ENCODE data around the gene DTWD1. TPM values are rescaled to one million over a fixed set of nuclear protein-coding genes. Genes with fewer than 3 reads are reported as not detected.

Gene DTWD1
- total and polyA plus RNA-seq, 2 donors (not counting 1 experiment from before 2014, with no cell fraction given) = 7.4 to 27.1 TPM

- Histone ChIP-seq H3K9ac (ENCODE audit: low read length) (no peak overlapping the region), H3K79me2 (ENCODE audit: control insufficient read depth, insufficient read depth, low read length) (peaks cover 18% of the 10 kb centered on the region), H4K20me1 (ENCODE audit: control insufficient read depth, insufficient read depth, low read length, poor library complexity, severe bottlenecking) (no peaks in the 10 kb centered on the region), H2AFZ (ENCODE audit: insufficient read depth, low read depth, low read length, poor library complexity, severe bottlenecking) (no peak overlapping the region), H3K4me2 (replicated peaks; ENCODE audit: low read depth, low read length, poor library complexity, severe bottlenecking) (no peak overlapping the region), H3K9me3 (ENCODE audit: control extremely low read depth in 1 of 3, control insufficient read depth in 2 of 3, insufficient read depth in 1 of 3, low read length in 2 of 3) (peaks cover 0 to 8% (median 5%) of the 10 kb centered on the region in 3 donors), H3K27me3 (replicated peaks in 1 of 4; ENCODE audit: control extremely low read depth in 1 of 4, control insufficient read depth in 3 of 4, insufficient read depth in 4 of 4, low read length in 3 of 4) (no peaks in the 10 kb centered on the region), H3K27ac (ENCODE audit: low read length in 2 of 2) (no peak overlapping the region), H3K4me1 (ENCODE audit: control insufficient read depth in 2 of 2, insufficient read depth in 2 of 2, low read length in 2 of 2) (peaks cover 8 to 9% of the 10 kb centered on the region in 2 donors), H3K36me3 (replicated peaks in 1 of 2; ENCODE audit: control extremely low read depth in 1 of 2, control insufficient read depth in 1 of 2, extremely low read depth in 1 of 2, insufficient read depth in 2 of 2, low read length in 1 of 2) (peaks cover 0 to 8% of the 10 kb centered on the region in 2 experiments), H3K4me3 (ENCODE audit: control extremely low read depth in 1 of 5, extremely low read depth in 1 of 5, insufficient read depth in 1 of 5, low read depth in 2 of 5, low read length in 4 of 5) (no peak overlapping the region)
- Mint-ChIP-seq H3K9me3 (ENCODE audit: insufficient read depth) (peaks cover 4% of the 10 kb centered on the region), H3K27ac (no peak overlapping the region), H3K27me3 (no peaks in the 10 kb centered on the region), H3K4me3 (no peak overlapping the region), H3K4me1 (peaks cover 13% of the 10 kb centered on the region)
- ATAC-seq (ENCODE audit: low read depth) (no peak), DNase-seq (no peak)
- no peak for TF ChIP-seq CTCF (IDR thresholded peaks at IDR 0.05)
- TF ChIP-seq EZH2 (IDR thresholded peaks at IDR 0.05; ENCODE audit: borderline replicate concordance, insufficient read depth, low read depth, low read length, poor library complexity, severe bottlenecking) = no peak
- CTCF ChIA-PET = no interaction called here
- POLR2A ChIA-PET = no interaction called here
- 100% methylated on average over 2 of the region's 5 CpGs for WGBS (ENCODE audit: insufficient coverage)
- intact Hi-C loops (cut with micrococcal nuclease) = no loop called here
These were observed 4.7 kb downstream of the DTWD1 start for GRCh38 chr15:49625460-49626036.

- no peak overlapping the region for H3K27ac Mint-ChIP-seq
- ChIA-PET CTCF (no interaction called here), POLR2A (no interaction called here)
- ATAC-seq (ENCODE audit: low read depth) (no peak), DNase-seq (no peak)
- no peaks in the 10 kb centered on the region for H3K27me3 ChIP-seq (replicated peaks in 1 of 4; ENCODE audit: control extremely low read depth in 1 of 4, control insufficient read depth in 3 of 4, insufficient read depth in 4 of 4, low read length in 3 of 4)
- H3K9me3 ChIP-seq (ENCODE audit: control extremely low read depth in 1 of 3, control insufficient read depth in 2 of 3, insufficient read depth in 1 of 3, low read length in 2 of 3) = peaks cover 0 to 8% (median 5%) of the 10 kb centered on the region in 3 donors
- no peak overlapping the region for H3K4me2 ChIP-seq (replicated peaks; ENCODE audit: low read depth, low read length, poor library complexity, severe bottlenecking)
- H3K27ac ChIP-seq (ENCODE audit: low read length in 2 of 2) = no peak overlapping the region
- no CpG with 5 or more reads among the region's 1 CpG for WGBS (ENCODE audit: insufficient coverage)
- TF ChIP-seq CTCF (IDR thresholded peaks at IDR 0.05) = no peak
- no peak overlapping the region for H3K9ac ChIP-seq (ENCODE audit: low read length)
- H3K27me3 Mint-ChIP-seq = no peaks in the 10 kb centered on the region
- H4K20me1 ChIP-seq (ENCODE audit: control insufficient read depth, insufficient read depth, low read length, poor library complexity, severe bottlenecking) = no peaks in the 10 kb centered on the region
- peaks cover 0 to 8% of the 10 kb centered on the region in 2 experiments for H3K36me3 ChIP-seq (replicated peaks in 1 of 2; ENCODE audit: control extremely low read depth in 1 of 2, control insufficient read depth in 1 of 2, extremely low read depth in 1 of 2, insufficient read depth in 2 of 2, low read length in 1 of 2)
- H3K4me3 ChIP-seq (ENCODE audit: control extremely low read depth in 1 of 5, extremely low read depth in 1 of 5, insufficient read depth in 1 of 5, low read depth in 2 of 5, low read length in 4 of 5) = no peak overlapping the region
- peaks cover 4% of the 10 kb centered on the region for H3K9me3 Mint-ChIP-seq (ENCODE audit: insufficient read depth)
- intact Hi-C loops (cut with micrococcal nuclease) = no loop called here
- H3K79me2 ChIP-seq (ENCODE audit: control insufficient read depth, insufficient read depth, low read length) = peaks cover 6% of the 10 kb centered on the region
- no peak overlapping the region for H2AFZ ChIP-seq (ENCODE audit: insufficient read depth, low read depth, low read length, poor library complexity, severe bottlenecking)
- no peaks in the 10 kb centered on the region for H3K4me1 ChIP-seq (ENCODE audit: control insufficient read depth in 2 of 2, insufficient read depth in 2 of 2, low read length in 2 of 2)
- H3K4me3 Mint-ChIP-seq = no peak overlapping the region
- no peaks in the 10 kb centered on the region for H3K4me1 Mint-ChIP-seq
These were observed 6.6 kb downstream of the DTWD1 start for GRCh38 chr15:49627407-49627877.

All from B cell (primary cell).